Measurements from ENCODE around the gene AP1G2.

DNA sequence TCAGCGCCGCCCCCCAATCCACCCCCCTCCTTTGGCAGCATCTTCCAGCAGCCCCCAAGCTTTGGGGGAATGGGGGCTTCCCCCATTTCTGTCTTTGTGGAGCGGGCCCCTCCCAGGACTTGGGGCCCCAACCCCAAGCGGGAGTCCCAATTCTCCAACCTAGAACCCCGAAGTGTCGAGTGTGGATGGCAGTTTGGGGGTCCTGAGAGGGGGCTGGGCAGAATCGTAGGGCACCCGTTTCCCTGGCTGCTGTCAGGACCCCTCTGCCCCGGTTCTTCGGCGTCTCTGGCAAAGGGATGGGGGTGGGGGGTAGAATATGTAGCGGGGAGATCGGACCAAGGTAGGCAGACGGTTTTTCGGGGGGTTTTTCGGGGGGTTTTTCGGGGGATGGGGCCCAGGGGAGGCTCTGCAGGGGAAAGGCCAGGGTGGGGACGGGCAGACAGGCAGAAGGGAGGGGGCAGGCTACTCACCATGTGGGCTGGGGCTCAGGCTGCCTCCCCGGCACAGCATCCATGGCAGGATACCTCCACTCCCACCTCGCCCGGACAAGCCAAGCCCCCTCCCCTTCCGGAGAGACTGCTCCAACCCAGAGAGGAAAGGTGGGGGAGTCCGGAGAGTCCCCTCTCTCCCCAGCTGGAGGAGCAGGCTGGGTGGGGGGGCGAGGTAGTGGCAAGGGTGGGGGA, 10.3 kb upstream of the AP1G2 start:
- TF ChIP-seq, protein P1, sequence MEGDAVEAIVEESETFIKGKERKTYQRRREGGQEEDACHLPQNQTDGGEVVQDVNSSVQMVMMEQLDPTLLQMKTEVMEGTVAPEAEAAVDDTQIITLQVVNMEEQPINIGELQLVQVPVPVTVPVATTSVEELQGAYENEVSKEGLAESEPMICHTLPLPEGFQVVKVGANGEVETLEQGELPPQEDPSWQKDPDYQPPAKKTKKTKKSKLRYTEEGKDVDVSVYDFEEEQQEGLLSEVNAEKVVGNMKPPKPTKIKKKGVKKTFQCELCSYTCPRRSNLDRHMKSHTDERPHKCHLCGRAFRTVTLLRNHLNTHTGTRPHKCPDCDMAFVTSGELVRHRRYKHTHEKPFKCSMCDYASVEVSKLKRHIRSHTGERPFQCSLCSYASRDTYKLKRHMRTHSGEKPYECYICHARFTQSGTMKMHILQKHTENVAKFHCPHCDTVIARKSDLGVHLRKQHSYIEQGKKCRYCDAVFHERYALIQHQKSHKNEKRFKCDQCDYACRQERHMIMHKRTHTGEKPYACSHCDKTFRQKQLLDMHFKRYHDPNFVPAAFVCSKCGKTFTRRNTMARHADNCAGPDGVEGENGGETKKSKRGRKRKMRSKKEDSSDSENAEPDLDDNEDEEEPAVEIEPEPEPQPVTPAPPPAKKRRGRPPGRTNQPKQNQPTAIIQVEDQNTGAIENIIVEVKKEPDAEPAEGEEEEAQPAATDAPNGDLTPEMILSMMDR (IDR thresholded peaks at IDR 0.05 in 2 of 3, conservative IDR thresholded peaks at IDR 0.05 in 1 of 3; ENCODE audit: borderline replicate concordance in 1 of 3, insufficient read depth in 1 of 3, low read depth in 2 of 3, low read length in 2 of 3) = no peak
- TF ChIP-seq RAD21 (IDR thresholded peaks at IDR 0.05; ENCODE audit: low read depth) = no peak
- no peak for TF ChIP-seq CEBPB (IDR thresholded peaks at IDR 0.05; ENCODE audit: low read depth)
- no peak for TF ChIP-seq SIN3A (IDR thresholded peaks at IDR 0.05; ENCODE audit: low read depth)
- no peak for TF ChIP-seq POLR2AphosphoS5 (IDR thresholded peaks at IDR 0.05; ENCODE audit: low read depth, low read length)
- no peak for TF ChIP-seq FOSL1 (IDR thresholded peaks at IDR 0.05; ENCODE audit: low read depth)
- no peak for TF ChIP-seq YY1 (IDR thresholded peaks at IDR 0.05; ENCODE audit: extremely low read depth, insufficient replicate concordance, low read depth, low read length)
- no peak for TF ChIP-seq EZH2 (IDR thresholded peaks at IDR 0.05)
- no peak for TF ChIP-seq POLR2A (IDR thresholded peaks at IDR 0.05; ENCODE audit: borderline replicate concordance, extremely low read depth, insufficient read depth, insufficient read length)
